HepG2 (cell line): ENCODE measurements around the gene GRK3. TPM values are rescaled to one million over a fixed set of nuclear protein-coding genes. Genes with fewer than 3 reads are reported as not detected.

Experiments used
- CBX2 ChIP-seq, 2 experiments: fragments of 200-600 bp in 1 of 2; sonication (generic); formaldehyde crosslinking in 1 of 2; IDR thresholded peaks; 2 replicates each; pipeline versions ENCODE4 v1.7.0 to v1.8.1; 2018 to 2022; ENCODE audit warnings: low read depth in 2 of 2, low read length in 1 of 2, mild to moderate bottlenecking in 1 of 2, missing genetic modification reagents in 1 of 2
- EHMT2 ChIP-seq: fragments of 200-600 bp; sonication (generic); IDR thresholded peaks from 2 replicates; pipeline ENCODE4 v1.7.0; 2017; ENCODE audit warnings: antibody characterized with exemption, low read depth, low read length, borderline replicate concordance
- GABPA ChIP-seq, 2 experiments: IDR thresholded peaks; 2 replicates each; pipeline ENCODE4 v1.6.1; 2011 to 2016; ENCODE audit warnings: low read depth in 2 of 2, low read length in 1 of 2, missing biosample characterization in 1 of 2, missing genetic modification characterization in 1 of 2
- GTF3A ChIP-seq: sonication (generic); formaldehyde crosslinking; conservative IDR thresholded peaks from 2 replicates; pipeline ENCODE4 v1.4.0; 2020; ENCODE audit warnings: mild to moderate bottlenecking, missing genetic modification reagents
- PHF5A ChIP-seq: IDR thresholded peaks from one replicate; pipeline ENCODE4 v1.6.1; 2018; ENCODE audit warnings: low read depth, missing genetic modification reagents; ENCODE audit not compliant: unreplicated experiment
- SIN3B ChIP-seq: fragments of 150-350 bp; IDR thresholded peaks from 2 replicates; pipeline ENCODE4 v1.6.1; 2014; ENCODE audit warnings: low read length
- SRSF1 ChIP-seq: fragments of 200-400 bp; formaldehyde crosslinking; optimal IDR thresholded peaks from 2 replicates; pipeline ENCODE3; 2017; ENCODE audit warnings: mild to moderate bottlenecking, low read depth, low read length, moderate library complexity
- ZNF549 ChIP-seq: sonication (generic); formaldehyde crosslinking; IDR thresholded peaks from 2 replicates; pipeline ENCODE4 v1.5.0; 2020; ENCODE audit warnings: missing genetic modification reagents
- ZNF564 ChIP-seq: sonication (generic); formaldehyde crosslinking; IDR thresholded peaks from 2 replicates; pipeline ENCODE4 v1.8.1; 2023; ENCODE audit warnings: mild to moderate bottlenecking, missing genetic modification reagents
- ZNF672 ChIP-seq: sonication (generic); formaldehyde crosslinking; IDR thresholded peaks from 2 replicates; pipeline ENCODE4 v1.8.1; 2022; ENCODE audit warnings: missing genetic modification reagents
- polyA plus RNA-seq, 8 experiments: library from polyadenylated mRNA; depleted of rRNA in 3 of 8; stranded (reverse) in 7 of 8; unstranded in 1 of 8; fragments of >200 nt; fragmentation: Illumina TruSeq in 4 of 8; extraction: Trizol in 4 of 8; gene quantifications; 2 replicates each; pipeline versions ENCODE4 v1.2.1 to v1.2.3, GENCODE V29; 2011 to 2016; ENCODE audit warnings: low read depth in 4 of 8, missing spikeins in 1 of 8, mixed read lengths in 1 of 8; ENCODE audit not compliant: insufficient read depth in 1 of 8
- total RNA-seq, 5 experiments: library from RNA; depleted of rRNA; stranded (reverse); fragments of >200 nt; fragmentation: Illumina TruSeq; extraction: Trizol; gene quantifications; 2 replicates each; pipeline ENCODE4 v1.2.3, GENCODE V29; 2016; ENCODE audit warnings: low read depth in 1 of 5
- TF ChIP-seq, protein P1 (sequence below), 2 experiments: IDR thresholded peaks; 2 replicates each; pipeline ENCODE4 v1.6.1; 2011 to 2012; ENCODE audit warnings: low read length in 2 of 2, borderline replicate concordance in 1 of 2, low read depth in 1 of 2, mild to moderate bottlenecking in 1 of 2, moderate library complexity in 1 of 2
- TF ChIP-seq, protein P2 (sequence below): sonication (generic); formaldehyde crosslinking; conservative IDR thresholded peaks from 2 replicates; pipeline ENCODE4 v1.4.0; 2020; ENCODE audit warnings: missing genetic modification reagents

GRK3 gene
- total and polyA plus RNA-seq, 2 of the 13 experiments (the other 11 are each of a cell fraction or from before 2014, with no cell fraction given), result 8.5 to 16.7 TPM

GRCh38 chr22:25726241-25726640 lies 161.8 kb downstream of the GRK3 start (continued):
- TF ChIP-seq, protein P1, sequence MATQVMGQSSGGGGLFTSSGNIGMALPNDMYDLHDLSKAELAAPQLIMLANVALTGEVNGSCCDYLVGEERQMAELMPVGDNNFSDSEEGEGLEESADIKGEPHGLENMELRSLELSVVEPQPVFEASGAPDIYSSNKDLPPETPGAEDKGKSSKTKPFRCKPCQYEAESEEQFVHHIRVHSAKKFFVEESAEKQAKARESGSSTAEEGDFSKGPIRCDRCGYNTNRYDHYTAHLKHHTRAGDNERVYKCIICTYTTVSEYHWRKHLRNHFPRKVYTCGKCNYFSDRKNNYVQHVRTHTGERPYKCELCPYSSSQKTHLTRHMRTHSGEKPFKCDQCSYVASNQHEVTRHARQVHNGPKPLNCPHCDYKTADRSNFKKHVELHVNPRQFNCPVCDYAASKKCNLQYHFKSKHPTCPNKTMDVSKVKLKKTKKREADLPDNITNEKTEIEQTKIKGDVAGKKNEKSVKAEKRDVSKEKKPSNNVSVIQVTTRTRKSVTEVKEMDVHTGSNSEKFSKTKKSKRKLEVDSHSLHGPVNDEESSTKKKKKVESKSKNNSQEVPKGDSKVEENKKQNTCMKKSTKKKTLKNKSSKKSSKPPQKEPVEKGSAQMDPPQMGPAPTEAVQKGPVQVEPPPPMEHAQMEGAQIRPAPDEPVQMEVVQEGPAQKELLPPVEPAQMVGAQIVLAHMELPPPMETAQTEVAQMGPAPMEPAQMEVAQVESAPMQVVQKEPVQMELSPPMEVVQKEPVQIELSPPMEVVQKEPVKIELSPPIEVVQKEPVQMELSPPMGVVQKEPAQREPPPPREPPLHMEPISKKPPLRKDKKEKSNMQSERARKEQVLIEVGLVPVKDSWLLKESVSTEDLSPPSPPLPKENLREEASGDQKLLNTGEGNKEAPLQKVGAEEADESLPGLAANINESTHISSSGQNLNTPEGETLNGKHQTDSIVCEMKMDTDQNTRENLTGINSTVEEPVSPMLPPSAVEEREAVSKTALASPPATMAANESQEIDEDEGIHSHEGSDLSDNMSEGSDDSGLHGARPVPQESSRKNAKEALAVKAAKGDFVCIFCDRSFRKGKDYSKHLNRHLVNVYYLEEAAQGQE (IDR thresholded peaks at IDR 0.05; ENCODE audit: borderline replicate concordance in 1 of 2, low read depth in 1 of 2, low read length in 2 of 2), result no peak
- TF ChIP-seq ZNF672 (CRISPR knock-in tag), result no peak
- no peak for TF ChIP-seq SRSF1
- TF ChIP-seq ZNF564, result no peak
- TF ChIP-seq, protein P2, sequence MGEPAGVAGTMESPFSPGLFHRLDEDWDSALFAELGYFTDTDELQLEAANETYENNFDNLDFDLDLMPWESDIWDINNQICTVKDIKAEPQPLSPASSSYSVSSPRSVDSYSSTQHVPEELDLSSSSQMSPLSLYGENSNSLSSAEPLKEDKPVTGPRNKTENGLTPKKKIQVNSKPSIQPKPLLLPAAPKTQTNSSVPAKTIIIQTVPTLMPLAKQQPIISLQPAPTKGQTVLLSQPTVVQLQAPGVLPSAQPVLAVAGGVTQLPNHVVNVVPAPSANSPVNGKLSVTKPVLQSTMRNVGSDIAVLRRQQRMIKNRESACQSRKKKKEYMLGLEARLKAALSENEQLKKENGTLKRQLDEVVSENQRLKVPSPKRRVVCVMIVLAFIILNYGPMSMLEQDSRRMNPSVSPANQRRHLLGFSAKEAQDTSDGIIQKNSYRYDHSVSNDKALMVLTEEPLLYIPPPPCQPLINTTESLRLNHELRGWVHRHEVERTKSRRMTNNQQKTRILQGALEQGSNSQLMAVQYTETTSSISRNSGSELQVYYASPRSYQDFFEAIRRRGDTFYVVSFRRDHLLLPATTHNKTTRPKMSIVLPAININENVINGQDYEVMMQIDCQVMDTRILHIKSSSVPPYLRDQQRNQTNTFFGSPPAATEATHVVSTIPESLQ, result no peak
- TF ChIP-seq GABPA (IDR thresholded peaks at IDR 0.05; ENCODE audit: low read depth, low read length), result no peak
- TF ChIP-seq GABPA (CRISPR knock-in tag; IDR thresholded peaks at IDR 0.05; ENCODE audit: low read depth), result no peak
- TF ChIP-seq SIN3B, result no peak
- no peak for TF ChIP-seq CBX2 (IDR thresholded peaks at IDR 0.05; ENCODE audit: low read depth, low read length)
- TF ChIP-seq CBX2 (CRISPR knock-in tag; IDR thresholded peaks at IDR 0.05; ENCODE audit: low read depth), result no peak
- no peak for TF ChIP-seq PHF5A (CRISPR knock-in tag)
- TF ChIP-seq ZNF549, result no peak
- TF ChIP-seq EHMT2, result no peak
- no peak for TF ChIP-seq GTF3A (CRISPR knock-in tag)
- TF ChIP-seq, all 625 proteins: peak for 0
